Heart right ventricle (tissue), 16 donors: ENCODE measurements around the gene CPT1A. TPM values are rescaled to one million over a fixed set of nuclear protein-coding genes. Genes with fewer than 3 reads are reported as not detected.

Source experiments
- ATAC-seq, 8 donors: fragments of 200-7000 bp; cut with Tn5 transposase; one replicate each; pipeline ENCODE4 v1.9.1; 2020; ENCODE audit warnings: mild to moderate bottlenecking in 8 of 8, moderate library complexity in 8 of 8, moderate number of reproducible peaks in 1 of 8
- DNase-seq, 2 donors: peaks; one replicate each; pipeline ENCODE4 v3.0.0-alpha.2; 2020
- H3K27ac ChIP-seq, 10 donors: fragments of 200-600 bp; sonication (generic) in 2 of 10; one replicate each; pipeline versions ENCODE4 v1.5.0 to v1.8.0; 2020 to 2022; ENCODE audit warnings: mild to moderate bottlenecking in 3 of 10
- H3K27me3 ChIP-seq, 7 donors: fragments of 200-600 bp; one replicate each; pipeline ENCODE4 v1.8.0; 2021 to 2022; ENCODE audit warnings: mild to moderate bottlenecking in 2 of 7
- H3K36me3 ChIP-seq, 9 donors: fragments of 200-600 bp; sonication (generic) in 1 of 9; one replicate each; pipeline versions ENCODE4 v1.5.0 to v1.8.0; 2020 to 2022; ENCODE audit warnings: mild to moderate bottlenecking in 2 of 9
- H3K4me1 ChIP-seq, 9 donors: fragments of 200-600 bp; sonication (generic) in 1 of 9; one replicate each; pipeline versions ENCODE4 v1.5.0 to v1.8.0; 2020 to 2022; ENCODE audit warnings: mild to moderate bottlenecking in 4 of 9
- H3K4me3 ChIP-seq, 10 donors: fragments of 200-600 bp; sonication (generic) in 2 of 10; one replicate each; pipeline versions ENCODE4 v1.5.0 to v1.8.0; 2020 to 2022; ENCODE audit warnings: mild to moderate bottlenecking in 7 of 10, moderate library complexity in 2 of 10
- H3K9me3 ChIP-seq, 11 donors: fragments of 200-600 bp in 10 of 11; sonication (generic) in 2 of 11; one replicate each; pipeline versions ENCODE4 v1.5.0 to v1.8.0; 2013 to 2022; ENCODE audit warnings: mild to moderate bottlenecking in 2 of 11, control low read depth in 1 of 11, moderate library complexity in 1 of 11
- WGBS, 2 donors: extraction: QIAGEN DNeasy Blood & Tissue Kit; methylation state at CpG; one replicate each; pipeline ENCODE4 v1.1.7; 2013; ENCODE audit warnings: inconsistent platforms in 1 of 2; 5-methylcytosine and 5-hydroxymethylcytosine counted together
- intact Hi-C, 10 donors: fragments of 100-400 bp; cut with DNase I; formaldehyde crosslinking; loops; one replicate each; pipeline versions ENCODE4 v1.11.1 to v1.14.2; 2022
- polyA plus RNA-seq, 2 donors: library from polyadenylated mRNA; stranded (reverse); fragments of 200-250 nt; gene quantifications; one replicate each; pipeline ENCODE4 v1.2.3, GENCODE V29; 2013
- total RNA-seq, 10 donors: library from RNA; stranded (reverse); fragmentation: NEBNext Ultra II Directional in 3 of 10; extraction: Animal tissue kit (Norgen Biotek cat#: 25700) in 3 of 10; gene quantifications; one replicate each; pipeline versions ENCODE4 v1.2.1 to v1.2.4, GENCODE V29; 2021 to 2023
- TF ChIP-seq, protein P1 (sequence below), 9 donors: fragments of 200-600 bp; sonication (generic) in 2 of 9; IDR thresholded peaks; one replicate each; pipeline versions ENCODE4 v1.5.0 to v1.8.0; 2021 to 2022; ENCODE audit warnings: antibody characterized with exemption in 9 of 9, mild to moderate bottlenecking in 5 of 9, moderate library complexity in 1 of 9
- donor health status: Arrhythmogenic right ventricular cardiomyopathy.
- donor health status: ischemic (EF 13 %, LVEDD 7.1; RV severe dilation, severe dysfunction).
- donor health status: healthy with polysubstance abuse.
- donor health status: DM: no; HTN: yes; CAD: no.
- donor health status: DM: no; HTN: no; CAD: no.
- donor health status: ischemic (EF 25% LVEDD 6.9; RV normal size, moderate dysfunction).
- donor health status: ischemic (EF 25% LVEDD 5.7; RV mildly dilated, moderate dysfunction).
- donor health status: healthy.
- donor health status: DM: yes; HTN: yes; CAD: no.
- donor health status: Ischemic cardiomyopathy.
- donor health status: ischemic (EF 35%, LVEDD 5.7; RV mildly dilated, moderate dysfunction).
- donor health status: nonischemic (EF 11% LVEDD 7.7; RV severe dilation, severe dysfunction).
- donor health status: DM: yes; HTN: yes; CAD: no.
- donor health status: PGD.
- donor health status: ischemic (EF 29% LVEDD 5.4; RV normal size, mild dysfunction).
- donor health status: nonischemic (EF 23%, LVEDD 6.1; RV moderate dilation, normal function).

CPT1A gene
- total and polyA plus RNA-seq, 12 donors: 18.8 to 84.4 (median 44.2) TPM

DNA sequence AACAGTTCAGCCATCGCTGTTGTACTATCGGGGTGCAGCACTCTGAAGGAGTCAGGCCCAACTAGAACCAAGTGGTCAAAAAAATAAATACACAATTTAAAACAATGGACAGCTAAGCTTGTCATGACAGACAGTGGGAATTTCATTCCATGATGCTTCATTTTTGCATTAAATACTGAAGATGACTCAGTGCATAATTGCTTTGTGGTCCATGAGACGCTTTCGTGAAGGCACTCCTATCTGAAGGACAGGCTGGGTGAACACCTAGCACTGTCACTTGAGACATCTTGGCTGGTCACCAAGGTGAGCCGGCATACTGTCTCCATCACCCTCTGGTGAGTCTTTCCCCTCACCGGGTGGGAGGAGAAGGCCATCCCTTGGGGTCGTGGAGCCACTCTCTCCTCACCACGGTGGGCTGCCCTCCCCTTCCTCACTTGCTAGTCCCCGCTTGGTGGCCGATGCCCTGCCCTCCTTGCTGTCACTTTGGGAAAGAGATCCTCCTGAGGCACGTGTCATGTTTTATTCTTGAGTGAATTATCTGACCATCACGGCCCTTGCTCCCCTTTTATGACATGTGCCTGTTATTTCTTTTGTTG is 85.4 kb downstream of the CPT1A start:
- Histone ChIP-seq H3K4me3 (no peak overlapping the region), H3K27ac (no peak overlapping the region), H3K9me3 (no peaks in the 10 kb centered on the region), H3K27me3 (no peaks in the 10 kb centered on the region), H3K4me1 (peaks cover 0 to 8% (median 5%) of the 10 kb centered on the region in 9 donors), H3K36me3 (peaks cover 0 to 72% (median 46%) of the 10 kb centered on the region in 9 donors)
- intact Hi-C loops: loop anchor here in 1 of 10 donors (10.0 kb wide), 1 partner anchor 141 kb away; no protein-coding TSS in a partner anchor
- ATAC-seq (no peak), DNase-seq (no peak)
- 85 to 88% methylated on average over 12 of the region's 12 CpGs for WGBS, 2 donors
- TF ChIP-seq, protein P1, sequence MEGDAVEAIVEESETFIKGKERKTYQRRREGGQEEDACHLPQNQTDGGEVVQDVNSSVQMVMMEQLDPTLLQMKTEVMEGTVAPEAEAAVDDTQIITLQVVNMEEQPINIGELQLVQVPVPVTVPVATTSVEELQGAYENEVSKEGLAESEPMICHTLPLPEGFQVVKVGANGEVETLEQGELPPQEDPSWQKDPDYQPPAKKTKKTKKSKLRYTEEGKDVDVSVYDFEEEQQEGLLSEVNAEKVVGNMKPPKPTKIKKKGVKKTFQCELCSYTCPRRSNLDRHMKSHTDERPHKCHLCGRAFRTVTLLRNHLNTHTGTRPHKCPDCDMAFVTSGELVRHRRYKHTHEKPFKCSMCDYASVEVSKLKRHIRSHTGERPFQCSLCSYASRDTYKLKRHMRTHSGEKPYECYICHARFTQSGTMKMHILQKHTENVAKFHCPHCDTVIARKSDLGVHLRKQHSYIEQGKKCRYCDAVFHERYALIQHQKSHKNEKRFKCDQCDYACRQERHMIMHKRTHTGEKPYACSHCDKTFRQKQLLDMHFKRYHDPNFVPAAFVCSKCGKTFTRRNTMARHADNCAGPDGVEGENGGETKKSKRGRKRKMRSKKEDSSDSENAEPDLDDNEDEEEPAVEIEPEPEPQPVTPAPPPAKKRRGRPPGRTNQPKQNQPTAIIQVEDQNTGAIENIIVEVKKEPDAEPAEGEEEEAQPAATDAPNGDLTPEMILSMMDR (IDR thresholded peaks at IDR 0.05): no peak

DNA sequence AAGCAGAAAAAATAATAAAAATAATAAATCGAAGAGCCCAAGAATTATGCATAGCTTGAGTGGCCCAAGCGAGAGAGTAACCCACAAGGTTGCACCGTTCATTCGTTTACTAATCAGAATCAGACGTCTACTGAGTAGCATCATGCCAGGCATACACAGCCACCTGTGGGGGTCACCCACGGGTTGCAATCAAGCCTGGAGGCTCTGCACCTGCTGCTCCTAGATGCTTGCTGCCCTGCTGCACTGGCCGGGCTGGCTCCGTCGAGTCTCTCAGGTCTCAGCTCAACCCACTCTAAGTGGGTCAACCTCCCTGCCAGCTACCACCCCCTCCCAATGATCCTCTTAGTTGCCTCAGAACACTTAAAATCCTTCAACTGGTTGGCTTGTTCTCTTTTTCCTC is 88.4 kb downstream of the CPT1A start:
- TF ChIP-seq, protein P1 (IDR thresholded peaks at IDR 0.05): no peak
- intact Hi-C loops: loop anchor here in 1 of 10 donors (10.0 kb wide), 1 partner anchor 138 kb away; no protein-coding TSS in a partner anchor

DNA sequence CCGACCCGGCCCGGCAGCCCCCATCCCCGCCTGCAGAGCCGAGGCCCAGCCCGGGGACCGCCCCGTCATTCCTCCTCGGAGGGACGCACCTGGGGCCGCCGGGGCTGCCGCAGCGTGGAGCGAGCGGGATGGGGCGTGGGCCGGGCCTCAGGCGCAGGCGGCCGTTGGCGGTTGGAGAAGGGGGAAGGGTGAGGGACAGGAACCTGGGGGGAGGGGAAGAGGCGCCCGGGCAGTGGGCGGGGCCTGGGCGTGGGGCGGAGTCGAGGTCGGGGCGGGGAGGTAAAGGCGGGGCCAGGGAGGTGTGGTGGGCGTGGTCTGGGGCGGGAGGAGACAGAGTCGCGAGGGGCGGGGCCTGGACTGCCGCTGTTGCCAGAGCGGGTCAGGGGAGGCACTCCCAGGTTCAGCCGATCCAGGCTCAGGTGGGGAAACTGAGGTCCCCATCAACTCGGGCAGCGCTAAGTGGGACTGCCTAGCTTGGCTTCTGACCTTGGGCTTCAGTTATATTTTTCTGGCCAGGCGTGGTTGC is 90.3 kb downstream of the CPT1A start, which contains the start of gene TESMIN:
TESMIN (minus strand) TSS at position 190 of the 526 bp plus-strand sequence. CDS start 860 bp downstream, outside the sequence.
- H3K27me3 ChIP-seq: no peaks in the 10 kb centered on the region
- ATAC-seq: peak; percentile 85 to 93 (median 92)
- intact Hi-C loops: loop anchor here in 1 of 10 donors (10.0 kb wide), 1 partner anchor 137 kb away; no protein-coding TSS in a partner anchor
- peaks cover 0 to 28% (median 17%) of the 10 kb centered on the region in 9 donors for H3K4me1 ChIP-seq
- TF ChIP-seq, protein P1 (IDR thresholded peaks at IDR 0.05): no peak
- 3 to 5% methylated on average over 37 to 42 of the region's 42 CpGs for WGBS, 2 donors
- H3K4me3 ChIP-seq: peak within 1 kb of the TSS in 8 of 10 donors; percentile 10 to 54 (median 42)
- DNase-seq: peak; percentile 72 to 89
- no peaks in the 10 kb centered on the region for H3K9me3 ChIP-seq
- H3K36me3 ChIP-seq: peaks cover 0 to 23% (median 4%) of the 10 kb centered on the region in 9 donors
- peak within 1 kb of the TSS in 2 of 10 donors; percentile 8 to 70 for H3K27ac ChIP-seq

More for the DNA sequence above, 88.4 kb downstream of the CPT1A start:
- DNase-seq (no peak), ATAC-seq (no peak)
- Histone ChIP-seq H3K4me1 (peaks cover 0 to 28% (median 17%) of the 10 kb centered on the region in 9 donors), H3K36me3 (peaks cover 0 to 42% (median 19%) of the 10 kb centered on the region in 9 donors), H3K4me3 (no peak overlapping the region), H3K27me3 (no peaks in the 10 kb centered on the region), H3K27ac (no peak overlapping the region), H3K9me3 (no peaks in the 10 kb centered on the region)
- 74 to 88% methylated on average over 9 of the region's 9 CpGs for WGBS, 2 donors

DNA sequence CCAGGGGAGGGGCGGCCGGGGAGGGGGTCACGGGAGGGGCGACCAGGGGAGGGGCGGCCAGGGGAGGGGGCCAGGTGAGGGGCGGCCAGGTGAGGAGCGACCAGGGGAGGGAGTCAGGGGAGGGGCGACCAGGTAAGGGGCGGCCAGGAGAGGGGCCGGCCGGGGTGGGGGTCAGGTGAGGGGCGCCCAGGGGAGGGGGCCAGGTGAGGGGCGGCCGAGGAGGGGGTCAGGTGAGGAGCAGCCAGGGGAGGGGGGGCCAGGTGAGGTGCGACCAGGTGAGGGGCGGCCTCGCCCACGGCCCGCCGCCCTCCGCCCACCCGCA is 90.8 kb downstream of the CPT1A start:
- Histone ChIP-seq H3K27ac (peak overlapping the region in 1 of 10 donors; percentile 70), H3K36me3 (peaks cover 0 to 18% (median 2%) of the 10 kb centered on the region in 9 donors), H3K4me1 (peaks cover 0 to 28% (median 17%) of the 10 kb centered on the region in 9 donors), H3K9me3 (no peaks in the 10 kb centered on the region), H3K27me3 (no peaks in the 10 kb centered on the region), H3K4me3 (peak overlapping the region in 8 of 10 donors; percentile 10 to 54 (median 42))
- TF ChIP-seq, protein P1 (IDR thresholded peaks at IDR 0.05): no peak
- ATAC-seq (peak in 2 of 8 donors; percentile 8 to 13), DNase-seq (no peak)
- intact Hi-C loops: loop anchor here in 1 of 10 donors (10.0 kb wide), 1 partner anchor 136 kb away; no protein-coding TSS in a partner anchor
- 5 to 6% methylated on average over 8 to 15 of the region's 22 CpGs for WGBS, 2 donors
